Left ventricle myocardium inferior (tissue), 1 donor: Measurements from ENCODE around the gene REPS2. TPM values are rescaled to one million over a fixed set of nuclear protein-coding genes. Genes with fewer than 3 reads are reported as not detected.

Experiments
- DNase-seq: peaks from one replicate; pipeline ENCODE4 v3.0.0-alpha.2; 2020
- H3K27ac ChIP-seq: fragments of 200-600 bp; replicated peaks from 2 replicates; pipeline ENCODE4 v1.8.0; 2021
- H3K27me3 ChIP-seq: fragments of 200-600 bp; 2 replicates; pipeline ENCODE4 v1.8.0; 2021; ENCODE audit warnings: low read depth
- H3K36me3 ChIP-seq: fragments of 200-600 bp; 2 replicates; pipeline ENCODE4 v1.8.0; 2021
- H3K4me1 ChIP-seq: fragments of 200-600 bp; 2 replicates; pipeline ENCODE4 v1.8.0; 2021
- H3K4me3 ChIP-seq: fragments of 200-600 bp; 2 replicates; pipeline ENCODE4 v1.8.0; 2021; ENCODE audit warnings: mild to moderate bottlenecking, moderate library complexity
- H3K9me3 ChIP-seq: fragments of 200-600 bp; replicated peaks from 2 replicates; pipeline ENCODE4 v1.8.0; 2021
- CTCF ChIP-seq: fragments of 200-600 bp; IDR thresholded peaks from 2 replicates; pipeline ENCODE4 v1.8.0; 2021; ENCODE audit warnings: antibody characterized with exemption, mild to moderate bottlenecking, borderline replicate concordance
- intact Hi-C: fragments of 100-400 bp; cut with micrococcal nuclease; formaldehyde crosslinking; loops from one replicate; pipeline ENCODE4 v1.11.0; 2022
- total RNA-seq: library from RNA; stranded (reverse); fragmentation: NEBNext Ultra II Directional; extraction: Animal tissue kit (Norgen Biotek cat#: 25700); gene quantifications from one replicate; pipeline ENCODE4 v1.2.1, GENCODE V29; 2021
- donor health status: DM: no; HTN: yes; CAD: no; lungs with severe emphysema.

Gene REPS2
- total RNA-seq, 1 donor from 2014 or later: 7.6 TPM

GRCh38 chrX:16916561-16916960, 29.9 kb upstream of the REPS2 start:
- no peak overlapping the region for H3K27ac ChIP-seq
- H3K9me3 ChIP-seq: no peaks in the 10 kb centered on the region
- no peak for DNase-seq
- no peaks in the 10 kb centered on the region for H3K36me3 ChIP-seq
- TF ChIP-seq CTCF: no peak
- intact Hi-C loops: no loop called here
- no peak overlapping the region for H3K4me3 ChIP-seq
- H3K4me1 ChIP-seq: no peaks in the 10 kb centered on the region
- H3K27me3 ChIP-seq: no peaks in the 10 kb centered on the region

DNA sequence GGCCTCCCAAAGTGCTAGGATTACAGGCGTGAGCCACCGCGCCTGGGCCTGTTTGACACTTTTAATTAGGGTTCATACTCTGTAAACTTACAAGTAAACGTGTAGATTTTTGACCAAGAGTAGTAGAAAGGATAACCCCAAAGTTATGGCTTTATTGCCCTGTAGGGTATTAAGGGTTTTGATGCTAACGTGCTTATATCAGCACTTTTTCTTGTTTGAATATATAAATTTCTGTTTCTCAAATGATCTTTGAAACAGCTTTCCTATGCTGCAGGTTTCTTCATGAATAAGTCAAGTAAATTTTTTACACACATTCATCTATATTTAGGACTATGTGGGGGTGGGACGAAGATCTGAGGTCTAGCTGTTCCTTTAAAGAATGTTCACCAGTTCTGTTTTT, 29.3 kb upstream of the REPS2 start:
- Histone ChIP-seq H3K36me3 (no peaks in the 10 kb centered on the region), H3K27me3 (no peaks in the 10 kb centered on the region), H3K9me3 (no peaks in the 10 kb centered on the region), H3K27ac (no peak overlapping the region), H3K4me3 (no peak overlapping the region), H3K4me1 (no peaks in the 10 kb centered on the region)
- DNase-seq: no peak
- intact Hi-C loops: no loop called here
- TF ChIP-seq CTCF: no peak

GRCh38 chrX:16918979-16919378, 27.5 kb upstream of the REPS2 start:
- no peaks in the 10 kb centered on the region for H3K4me1 ChIP-seq
- H3K27ac ChIP-seq: no peak overlapping the region
- no peak for TF ChIP-seq CTCF
- H3K9me3 ChIP-seq: no peaks in the 10 kb centered on the region
- intact Hi-C loops: no loop called here
- no peaks in the 10 kb centered on the region for H3K36me3 ChIP-seq
- no peak for DNase-seq
- H3K4me3 ChIP-seq: no peak overlapping the region
- no peaks in the 10 kb centered on the region for H3K27me3 ChIP-seq

GRCh38 chrX:16920075-16920474, 26.4 kb upstream of the REPS2 start:
- no peak overlapping the region for H3K27ac ChIP-seq
- no peak for TF ChIP-seq CTCF
- H3K9me3 ChIP-seq: no peaks in the 10 kb centered on the region
- no peaks in the 10 kb centered on the region for H3K4me1 ChIP-seq
- H3K36me3 ChIP-seq: no peaks in the 10 kb centered on the region
- no peak for DNase-seq
- intact Hi-C loops: no loop called here
- no peaks in the 10 kb centered on the region for H3K27me3 ChIP-seq
- no peak overlapping the region for H3K4me3 ChIP-seq

GRCh38 chrX:16923157-16923556, 23.3 kb upstream of the REPS2 start:
- Histone ChIP-seq H3K27me3 (no peaks in the 10 kb centered on the region), H3K4me3 (no peak overlapping the region), H3K4me1 (no peaks in the 10 kb centered on the region), H3K36me3 (no peaks in the 10 kb centered on the region), H3K9me3 (no peaks in the 10 kb centered on the region), H3K27ac (no peak overlapping the region)
- no peak for TF ChIP-seq CTCF
- intact Hi-C loops: no loop called here
- DNase-seq: no peak
